ENCODE measurements around the gene MIAT. TPM values are rescaled to one million over a fixed set of nuclear protein-coding genes. Genes with fewer than 3 reads are reported as not detected.

The MIAT gene
- total and polyA plus RNA-seq, 2 donors (not counting 3 experiments of a cell fraction or from before 2014, with no cell fraction given): 0.03 to 0.80 TPM

DNA sequence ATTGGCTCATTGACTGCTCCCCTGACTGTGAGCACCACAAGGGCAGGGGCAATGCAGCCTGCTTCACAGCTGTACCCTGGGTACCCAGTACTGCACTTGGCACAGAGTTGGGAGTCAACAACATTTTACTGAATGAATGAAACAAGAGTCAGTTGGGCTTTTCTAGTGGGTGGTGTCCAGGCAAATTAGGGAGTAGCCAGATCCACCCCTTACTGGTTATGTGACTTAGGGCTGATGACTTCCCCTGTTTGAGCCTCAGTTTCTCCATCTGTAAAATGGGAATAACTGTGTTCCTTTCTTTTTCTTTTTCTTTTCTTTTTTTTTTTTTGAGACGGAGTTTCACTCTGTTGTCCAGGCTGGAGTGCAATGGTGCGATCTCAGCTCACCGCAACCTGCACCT, 23.1 kb downstream of the MIAT start:
- peaks cover 11% of the 10 kb centered on the region for H3K4me1 ChIP-seq (ENCODE audit: control insufficient read depth, extremely low read depth, insufficient read depth, low read length)
- H3K4me3 ChIP-seq (replicated peaks in 1 of 3; ENCODE audit: insufficient read depth in 1 of 3, low read depth in 1 of 3, low read length in 3 of 3): no peak overlapping the region
- no peak for FAIRE-seq
- no peaks in the 10 kb centered on the region for H3K9me1 ChIP-seq (replicated peaks; ENCODE audit: control insufficient read depth, extremely low read depth, insufficient read depth, low read length)
- no TSS peak for BruUV-seq (replicated peaks)
- no peaks in the 10 kb centered on the region for H4K20me1 ChIP-seq (replicated peaks; ENCODE audit: control insufficient read depth, extremely low read depth, insufficient read depth, low read length)
- dilution Hi-C loops (cut with MboI; ENCODE audit: extremely low pct_ligation_motif_present, low sequenced_read_pairs) (no loop called here), intact Hi-C loops (cut with micrococcal nuclease) (no loop called here)
- no peak overlapping the region for H3K27ac ChIP-seq (ENCODE audit: insufficient read depth, low read depth, low read length)
- no peak overlapping the region for H3K9ac ChIP-seq (replicated peaks; ENCODE audit: extremely low read depth, insufficient read depth, low read length)
- no peak for DNase-seq (ENCODE audit: low read depth, low spot score)
- POLR2A ChIA-PET: no interaction called here
- no peak overlapping the region for H3K4me2 ChIP-seq (ENCODE audit: insufficient read depth, low read length)
- no peaks in the 10 kb centered on the region for H3K9me3 ChIP-seq (replicated peaks; ENCODE audit: control insufficient read depth, insufficient read depth, low read length)
- peaks cover 2% of the 10 kb centered on the region for H3K79me2 ChIP-seq (ENCODE audit: control insufficient read depth, insufficient read depth, low read length)
- H3K36me3 ChIP-seq (ENCODE audit: control insufficient read depth in 2 of 2, extremely low read depth in 1 of 2, insufficient read depth in 2 of 2, low read length in 2 of 2): no peaks in the 10 kb centered on the region
- no peak overlapping the region for H2AFZ ChIP-seq (ENCODE audit: low read depth, low read length)
- no peak for TF ChIP-seq MYC (IDR thresholded peaks at IDR 0.05; ENCODE audit: low read depth, low read length)
- CTCF ChIA-PET: interaction anchor here (1.1 to 2.9 kb wide), 5 partner anchors 15 to 76 kb away, joined by 3 to 18 read pairs (median 8); no protein-coding TSS in a partner anchor
- H3K27me3 ChIP-seq (ENCODE audit: control insufficient read depth in 2 of 2, insufficient read depth in 2 of 2, low read length in 2 of 2): no peaks in the 10 kb centered on the region

DNA sequence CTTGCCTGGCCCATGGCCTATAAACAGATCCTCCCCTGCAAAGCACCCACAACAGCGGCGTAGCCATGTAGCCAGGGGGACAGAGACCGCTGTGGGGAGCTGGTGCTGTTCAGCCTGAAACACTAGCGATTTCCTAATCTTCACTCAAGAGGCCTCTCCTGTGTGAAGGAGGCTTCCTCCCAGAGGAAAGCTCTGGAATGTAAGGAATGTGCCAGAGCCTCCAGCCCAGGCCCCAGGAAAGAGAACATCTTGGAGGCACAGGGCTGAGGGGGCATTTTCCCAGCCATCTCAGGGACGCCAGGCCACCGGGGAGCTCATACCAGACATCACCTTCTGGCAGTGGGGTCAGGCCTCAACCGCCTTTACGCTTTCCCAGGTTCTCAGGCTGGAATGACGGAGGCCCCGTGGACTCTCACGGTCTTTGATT, 24.0 kb downstream of the MIAT start:
- Histone ChIP-seq H3K27ac (ENCODE audit: insufficient read depth, low read depth, low read length) (peak overlapping the region; percentile 45), H3K27me3 (ENCODE audit: control insufficient read depth in 2 of 2, insufficient read depth in 2 of 2, low read length in 2 of 2) (no peaks in the 10 kb centered on the region), H3K36me3 (ENCODE audit: control insufficient read depth in 2 of 2, extremely low read depth in 1 of 2, insufficient read depth in 2 of 2, low read length in 2 of 2) (no peaks in the 10 kb centered on the region), H3K9ac (replicated peaks; ENCODE audit: extremely low read depth, insufficient read depth, low read length) (no peak overlapping the region), H3K9me1 (replicated peaks; ENCODE audit: control insufficient read depth, extremely low read depth, insufficient read depth, low read length) (no peaks in the 10 kb centered on the region), H3K4me3 (replicated peaks in 1 of 3; ENCODE audit: insufficient read depth in 1 of 3, low read depth in 1 of 3, low read length in 3 of 3) (no peak overlapping the region), H2AFZ (ENCODE audit: low read depth, low read length) (no peak overlapping the region), H3K4me1 (ENCODE audit: control insufficient read depth, extremely low read depth, insufficient read depth, low read length) (peaks cover 11% of the 10 kb centered on the region), H3K79me2 (ENCODE audit: control insufficient read depth, insufficient read depth, low read length) (no peaks in the 10 kb centered on the region), H3K4me2 (ENCODE audit: insufficient read depth, low read length) (no peak overlapping the region), H4K20me1 (replicated peaks; ENCODE audit: control insufficient read depth, extremely low read depth, insufficient read depth, low read length) (no peaks in the 10 kb centered on the region), H3K9me3 (replicated peaks; ENCODE audit: control insufficient read depth, insufficient read depth, low read length) (no peaks in the 10 kb centered on the region)
- intact Hi-C loops (cut with micrococcal nuclease) (loop anchor here (1.0 kb wide), 2 partner anchors 10 to 558 kb away; no protein-coding TSS in a partner anchor), dilution Hi-C loops (cut with MboI; ENCODE audit: extremely low pct_ligation_motif_present, low sequenced_read_pairs) (no loop called here)
- FAIRE-seq: peak; percentile 74
- CTCF ChIA-PET: interaction anchor here (0.8 to 2.9 kb wide), 10 partner anchors 8 to 650 kb away, joined by 3 to 18 read pairs (median 4); no protein-coding TSS in a partner anchor
- TF ChIP-seq POLR2A (IDR thresholded peaks at IDR 0.05; ENCODE audit: low read depth, low read length) (no peak), GATA2 (IDR thresholded peaks at IDR 0.05; ENCODE audit: insufficient read depth, insufficient read length, low read depth, low read length) (no peak), EZH2 (IDR thresholded peaks at IDR 0.05; ENCODE audit: borderline replicate concordance, low read depth, low read length, severe bottlenecking) (no peak), MAX (IDR thresholded peaks at IDR 0.05; ENCODE audit: insufficient read depth, insufficient read length) (no peak), MYC (IDR thresholded peaks at IDR 0.05; ENCODE audit: low read depth, low read length) (no peak), POLR2AphosphoS5 (IDR thresholded peaks at IDR 0.05; ENCODE audit: insufficient read depth, low read depth, low read length) (no peak), JUN (IDR thresholded peaks at IDR 0.05; ENCODE audit: borderline replicate concordance, insufficient read depth, insufficient read length, low read depth) (no peak)
- TF ChIP-seq, protein P1, sequence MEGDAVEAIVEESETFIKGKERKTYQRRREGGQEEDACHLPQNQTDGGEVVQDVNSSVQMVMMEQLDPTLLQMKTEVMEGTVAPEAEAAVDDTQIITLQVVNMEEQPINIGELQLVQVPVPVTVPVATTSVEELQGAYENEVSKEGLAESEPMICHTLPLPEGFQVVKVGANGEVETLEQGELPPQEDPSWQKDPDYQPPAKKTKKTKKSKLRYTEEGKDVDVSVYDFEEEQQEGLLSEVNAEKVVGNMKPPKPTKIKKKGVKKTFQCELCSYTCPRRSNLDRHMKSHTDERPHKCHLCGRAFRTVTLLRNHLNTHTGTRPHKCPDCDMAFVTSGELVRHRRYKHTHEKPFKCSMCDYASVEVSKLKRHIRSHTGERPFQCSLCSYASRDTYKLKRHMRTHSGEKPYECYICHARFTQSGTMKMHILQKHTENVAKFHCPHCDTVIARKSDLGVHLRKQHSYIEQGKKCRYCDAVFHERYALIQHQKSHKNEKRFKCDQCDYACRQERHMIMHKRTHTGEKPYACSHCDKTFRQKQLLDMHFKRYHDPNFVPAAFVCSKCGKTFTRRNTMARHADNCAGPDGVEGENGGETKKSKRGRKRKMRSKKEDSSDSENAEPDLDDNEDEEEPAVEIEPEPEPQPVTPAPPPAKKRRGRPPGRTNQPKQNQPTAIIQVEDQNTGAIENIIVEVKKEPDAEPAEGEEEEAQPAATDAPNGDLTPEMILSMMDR (IDR thresholded peaks at IDR 0.05; ENCODE audit: extremely low read depth in 1 of 2, insufficient read depth in 1 of 2, low read depth in 1 of 2, low read length in 2 of 2): peak in 1 of 2 donors; percentile 4
- POLR2A ChIA-PET: no interaction called here
- BruUV-seq (replicated peaks): no TSS peak
- peak; percentile 57 for DNase-seq (ENCODE audit: low read depth, low spot score)
